Spleen (tissue), 11 donors: ENCODE data around the gene FRMD6. TPM values are rescaled to one million over a fixed set of nuclear protein-coding genes. Genes with fewer than 3 reads are reported as not detected.
A peak's percentile ranks its signal among the peaks of the same experiment; 100 is the strongest.

ENCODE experiments used
- DNase-seq: peaks from one replicate; pipeline ENCODE4 v3.0.0-alpha.2; 2020
- H3K27ac ChIP-seq, 8 donors: fragments of 200-600 bp; sonication (generic) in 7 of 8; 1 replicate in 4 of 8; 2 replicates in 4 of 8; pipeline versions ENCODE4 v1.5.0 to v1.8.0; 2016 to 2021; ENCODE audit warnings: inconsistent platforms in 4 of 8, mild to moderate bottlenecking in 4 of 8, moderate library complexity in 1 of 8
- H3K27me3 ChIP-seq, 7 donors: fragments of 200-600 bp; sonication (generic) in 6 of 7; replicated peaks in 1 of 7; 1 replicate in 4 of 7; 2 replicates in 3 of 7; pipeline versions ENCODE4 v1.5.0 to v1.8.0; 2016 to 2021; ENCODE audit warnings: inconsistent platforms in 3 of 7, mild to moderate bottlenecking in 1 of 7
- H3K36me3 ChIP-seq, 6 donors: fragments of 200-600 bp; sonication (generic) in 5 of 6; 1 replicate in 4 of 6; 2 replicates in 2 of 6; pipeline versions ENCODE4 v1.5.0 to v1.8.0; 2016 to 2021; ENCODE audit warnings: inconsistent platforms in 2 of 6
- H3K4me1 ChIP-seq, 6 donors: fragments of 200-600 bp; sonication (generic) in 5 of 6; 1 replicate in 3 of 6; 2 replicates in 3 of 6; pipeline versions ENCODE4 v1.5.0 to v1.8.0; 2016 to 2021; ENCODE audit warnings: inconsistent platforms in 3 of 6
- H3K4me3 ChIP-seq, 8 donors: fragments of 200-600 bp; sonication (generic) in 7 of 8; 1 replicate in 4 of 8; 2 replicates in 4 of 8; pipeline versions ENCODE4 v1.5.0 to v1.8.0; 2016 to 2021; ENCODE audit warnings: inconsistent platforms in 4 of 8, mild to moderate bottlenecking in 4 of 8, moderate library complexity in 2 of 8
- H3K9me3 ChIP-seq, 8 donors: fragments of 200-600 bp; sonication (generic) in 7 of 8; 1 replicate in 4 of 8; 2 replicates in 4 of 8; pipeline versions ENCODE4 v1.5.0 to v1.8.0; 2016 to 2021; ENCODE audit warnings: inconsistent platforms in 4 of 8
- CTCF ChIP-seq, 11 experiments: fragments of 200-600 bp in 7 of 11; fragments of 450-650 bp in 4 of 11; sonication (generic) in 4 of 11; IDR thresholded peaks in 8 of 11; conservative IDR thresholded peaks in 3 of 11; 1 replicate in 7 of 11; 2 replicates in 4 of 11; pipeline versions ENCODE4 v1.4.0 to v1.8.0; 2016 to 2021; ENCODE audit warnings: antibody characterized with exemption in 11 of 11, inconsistent platforms in 4 of 11, mild to moderate bottlenecking in 1 of 11
- POLR2A ChIP-seq, 3 donors: fragments of 450-650 bp; IDR thresholded peaks; one replicate each; pipeline ENCODE4 v1.5.1; 2017; ENCODE audit warnings: antibody characterized with exemption in 3 of 3, mild to moderate bottlenecking in 1 of 3
- POLR2AphosphoS5 ChIP-seq, 3 donors: sonication (generic); formaldehyde crosslinking; IDR thresholded peaks; one replicate each; pipeline ENCODE4 v1.5.1; 2017; ENCODE audit warnings: antibody characterized with exemption in 3 of 3
- WGBS, 5 donors: extraction: QIAGEN DNeasy Blood & Tissue Kit in 3 of 5; methylation state at CpG; one replicate each; pipeline versions ENCODE4 v1.1.5 to v1.1.7; 2013 to 2018; 5-methylcytosine and 5-hydroxymethylcytosine counted together
- intact Hi-C: fragments of 100-400 bp; cut with DNase I; formaldehyde crosslinking; loops from one replicate; pipeline ENCODE4 v1.15.0; 2023; ENCODE audit warnings: low total_unique reads
- polyA plus RNA-seq, 3 donors: library from polyadenylated mRNA; stranded (reverse); fragments of 200-250 nt; gene quantifications; one replicate each; pipeline ENCODE4 v1.2.1, GENCODE V29; 2013
- total RNA-seq, 7 donors: library from RNA; depleted of rRNA in 3 of 7; stranded (reverse); fragments of >200 nt in 3 of 7; fragmentation: NEBNext Ultra II Directional in 4 of 7; extraction: Animal tissue kit (Norgen Biotek cat#: 25700) in 4 of 7; gene quantifications; one replicate each; pipeline versions ENCODE4 v1.1.0 to v1.2.1, GENCODE V29; 2016 to 2021
- donor health status: healthy with polysubstance abuse.
- donor health status: DM: no; HTN: no; CAD: no; lungs with moderate emphysema.
- donor health status: DM: no; HTN: no; CAD: no.
- donor health status: Bipolar disorder and iron deficiency.
- donor health status: healthy.
- donor health status: DM: no; HTN: no; CAD: no.
- donor health status: DM: yes; HTN: yes; CAD: no.

The FRMD6 gene
- total and polyA plus RNA-seq, 10 donors: 2.2 to 37.2 (median 26.7) TPM

- WGBS, 5 donors: 87 to 94% (median 88%) methylated on average over 5 of the region's 5 CpGs
- H3K36me3 ChIP-seq: no peaks in the 10 kb centered on the region
- no peak overlapping the region for H3K27ac ChIP-seq
- H3K27me3 ChIP-seq: no peaks in the 10 kb centered on the region
- intact Hi-C loops: no loop called here
- H3K4me1 ChIP-seq: peaks cover 0 to 5% (median 0%) of the 10 kb centered on the region in 6 donors
- no peak overlapping the region for H3K4me3 ChIP-seq
- H3K9me3 ChIP-seq: no peaks in the 10 kb centered on the region
- TF ChIP-seq POLR2AphosphoS5 (IDR thresholded peaks at IDR 0.05): no peak
- TF ChIP-seq POLR2A (IDR thresholded peaks at IDR 0.05): no peak
- no peak for TF ChIP-seq CTCF (IDR thresholded peaks at IDR 0.05 in 8 of 11, conservative IDR thresholded peaks at IDR 0.05 in 3 of 11)
- DNase-seq: no peak
These were observed 7.3 kb upstream of the FRMD6 start for GRCh38 chr14:51644217-51644933.

GRCh38 chr14:51648296-51648695 is 3.4 kb upstream of the FRMD6 start:
- Histone ChIP-seq H3K4me3 (no peak overlapping the region), H3K36me3 (no peaks in the 10 kb centered on the region), H3K27me3 (peaks cover 0 to 24% (median 0%) of the 10 kb centered on the region in 7 donors), H3K9me3 (no peaks in the 10 kb centered on the region), H3K27ac (no peak overlapping the region), H3K4me1 (peaks cover 0 to 25% (median 20%) of the 10 kb centered on the region in 6 donors)
- no peak for DNase-seq
- WGBS, 5 donors: 57 to 95% (median 78%) methylated on average over 2 of the region's 2 CpGs
- TF ChIP-seq POLR2AphosphoS5 (IDR thresholded peaks at IDR 0.05) (no peak), POLR2A (IDR thresholded peaks at IDR 0.05) (no peak), CTCF (IDR thresholded peaks at IDR 0.05 in 8 of 11, conservative IDR thresholded peaks at IDR 0.05 in 3 of 11) (no peak)
- intact Hi-C loops: no loop called here

GRCh38 chr14:51650716-51651387 is 858 bp upstream of the FRMD6 start:
- intact Hi-C loops: no loop called here

More at GRCh38 chr14:51650716-51651387, 858 bp upstream of the FRMD6 start:
- TF ChIP-seq CTCF (IDR thresholded peaks at IDR 0.05 in 8 of 11, conservative IDR thresholded peaks at IDR 0.05 in 3 of 11): no peak
- TF ChIP-seq POLR2AphosphoS5 (IDR thresholded peaks at IDR 0.05): no peak
- TF ChIP-seq POLR2A (IDR thresholded peaks at IDR 0.05): no peak
- Histone ChIP-seq H3K4me3 (peak overlapping the region; percentile 55 to 91 (median 87)), H3K27me3 (peaks cover 0 to 49% (median 4%) of the 10 kb centered on the region in 7 donors), H3K4me1 (peaks cover 0 to 33% (median 23%) of the 10 kb centered on the region in 6 donors), H3K27ac (peak overlapping the region; percentile 76 to 93 (median 88)), H3K9me3 (no peaks in the 10 kb centered on the region), H3K36me3 (no peaks in the 10 kb centered on the region)
- WGBS, 5 donors: 3 to 14% (median 6%) methylated on average over 22 to 30 of the region's 30 CpGs
- peak; percentile 76 for DNase-seq
